K562 (cell line): ENCODE data around the gene TMCC2. TPM values are rescaled to one million over a fixed set of nuclear protein-coding genes. Genes with fewer than 3 reads are reported as not detected.

Source experiments
- AFF4 ChIP-seq: sonication (generic); formaldehyde crosslinking; IDR thresholded peaks from 2 replicates; pipeline ENCODE4 v1.8.0; 2023; ENCODE audit warnings: mild to moderate bottlenecking, missing genetic modification reagents
- ATF1 ChIP-seq, 2 experiments: fragments of 450-650 bp in 1 of 2; IDR thresholded peaks; 2 replicates each; pipeline ENCODE4 v1.6.1; 2016; ENCODE audit warnings: missing compliant biosample characterization in 1 of 2, missing genetic modification characterization in 1 of 2
- ATF2 ChIP-seq: sonication (generic); formaldehyde crosslinking; IDR thresholded peaks from 2 replicates; pipeline ENCODE4 v1.8.1; 2022; ENCODE audit warnings: missing genetic modification reagents
- BCL6 ChIP-seq: fragments of 250-450 bp; sonication (Bioruptor Pico); IDR thresholded peaks from 2 replicates; pipeline ENCODE4 v1.4.0; 2020
- BDP1 ChIP-seq: IDR thresholded peaks from 3 replicates; pipeline ENCODE4 v1.6.1; 2011; ENCODE audit not compliant: insufficient read length, insufficient read depth
- BHLHE40 ChIP-seq: IDR thresholded peaks from 2 replicates; pipeline ENCODE4 v1.6.1; 2011; ENCODE audit warnings: low read length, improper control_type of control experiment
- CXXC5 ChIP-seq: fragments of 250-450 bp; sonication (Bioruptor Pico); IDR thresholded peaks from 2 replicates; pipeline ENCODE4 v1.8.0; 2022; ENCODE audit warnings: inconsistent platforms, mild to moderate bottlenecking, moderate library complexity
- DIDO1 ChIP-seq: fragments of 450-650 bp; IDR thresholded peaks from 2 replicates; pipeline ENCODE4 v1.6.1; 2016; ENCODE audit warnings: low read depth, missing biosample characterization, missing genetic modification characterization
- EP300 ChIP-seq: IDR thresholded peaks from 2 replicates; pipeline ENCODE4 v1.6.1; 2012; ENCODE audit warnings: low read length, improper control_type of control experiment
- HSF4 ChIP-seq: fragments of 250-450 bp; sonication (Bioruptor Pico); IDR thresholded peaks from 2 replicates; pipeline ENCODE4 v2.1.2; 2022; ENCODE audit warnings: mild to moderate bottlenecking, moderate library complexity, borderline replicate concordance
- KLF13 ChIP-seq: fragments of 450-650 bp; IDR thresholded peaks from 2 replicates; pipeline ENCODE4 v1.6.1; 2016; ENCODE audit warnings: missing genetic modification characterization, low read depth, mild to moderate bottlenecking, missing compliant biosample characterization, moderate library complexity, borderline replicate concordance
- KLF6 ChIP-seq: fragments of 250-450 bp; sonication (Bioruptor Pico); IDR thresholded peaks from 2 replicates; pipeline ENCODE4 v1.4.0; 2020; ENCODE audit warnings: mild to moderate bottlenecking, moderate library complexity, borderline replicate concordance
- OTX1 ChIP-seq: fragments of 450-650 bp; formaldehyde crosslinking; IDR thresholded peaks from 2 replicates; pipeline ENCODE4 v1.4.0; 2022; ENCODE audit warnings: mild to moderate bottlenecking
- SMAD1 ChIP-seq: fragments of 150-350 bp; IDR thresholded peaks from 2 replicates; pipeline ENCODE4 v1.6.1; 2014; ENCODE audit warnings: low read length, low read depth; ENCODE audit not compliant: partially characterized antibody
- TFAM ChIP-seq: fragments of 250-450 bp; sonication (Bioruptor Pico); conservative IDR thresholded peaks from 2 replicates; pipeline ENCODE4 v1.5.0; 2021; ENCODE audit warnings: mild to moderate bottlenecking, moderate library complexity
- ZBTB5 ChIP-seq: fragments of 450-650 bp; IDR thresholded peaks from 2 replicates; pipeline ENCODE4 v1.6.1; 2017; ENCODE audit warnings: antibody characterized with exemption
- ZBTB9 ChIP-seq: fragments of 450-650 bp; formaldehyde crosslinking; IDR thresholded peaks from 2 replicates; pipeline ENCODE4 v1.4.0; 2020; ENCODE audit warnings: mild to moderate bottlenecking, moderate library complexity
- ZC3H11A ChIP-seq: IDR thresholded peaks from 2 replicates; pipeline ENCODE4 v1.6.1; 2012; ENCODE audit warnings: low read depth, low read length, improper control_type of control experiment
- ZNF282 ChIP-seq: sonication (generic); formaldehyde crosslinking; IDR thresholded peaks from 2 replicates; pipeline ENCODE4 v1.8.1; 2023; ENCODE audit warnings: missing genetic modification reagents
- ZNF696 ChIP-seq: fragments of 250-450 bp; sonication (Bioruptor Pico); conservative IDR thresholded peaks from 2 replicates; pipeline ENCODE4 v1.4.0; 2020; ENCODE audit warnings: mild to moderate bottlenecking, moderate library complexity
- ZNF717 ChIP-seq: fragments of 250-450 bp; sonication (Bioruptor Pico); IDR thresholded peaks from 2 replicates; pipeline ENCODE4 v1.5.0; 2021
- polyA plus RNA-seq, 8 experiments: library from polyadenylated mRNA; depleted of rRNA in 4 of 8; stranded (reverse) in 5 of 8; unstranded in 3 of 8; fragments of >200 nt; fragmentation: Nextera tagmentation in 2 of 8; fragmentation: Illumina TruSeq in 1 of 8; extraction: Ambion mirVana in 2 of 8; extraction: Trizol in 1 of 8; gene quantifications; 2 replicates each; pipeline versions ENCODE4 v1.2.1 to v1.2.3, GENCODE V29; 2011 to 2014; ENCODE audit warnings: inconsistent platforms in 1 of 8, missing spikeins in 1 of 8
- total RNA-seq, 7 experiments: library from RNA; depleted of rRNA in 6 of 7; stranded (reverse); fragments of >200 nt in 6 of 7; fragmentation: Illumina TruSeq in 2 of 7; extraction: Trizol in 2 of 7; gene quantifications; 2 replicates each; pipeline versions ENCODE4 v1.2.1 to v1.2.3, GENCODE V29; 2011 to 2021; ENCODE audit warnings: low replicate concordance in 1 of 7

Gene TMCC2
- total and polyA plus RNA-seq, 9 of the 15 experiments (the other 6 are each of a cell fraction or from before 2014, with no cell fraction given) = 0.06 to 1.8 (median 0.98) TPM

- peak; percentile 98 for TF ChIP-seq ZC3H11A
- peak; percentile 39; the same call in 1 of the 2 replicates for TF ChIP-seq ZBTB9 (CRISPR knock-in tag)
- TF ChIP-seq ATF2 (CRISPR knock-in tag) = no peak
- TF ChIP-seq OTX1 (CRISPR knock-in tag) = peak; percentile 69
- TF ChIP-seq KLF13 (tag) = peak; percentile 83
- no peak for TF ChIP-seq HSF4
- TF ChIP-seq EP300 = peak; percentile 84
- TF ChIP-seq BCL6 (CRISPR knock-in tag) = no peak; the same call in 1 of the 2 replicates
- peak; percentile 63; the same call in 1 of the 2 replicates for TF ChIP-seq ATF1 (CRISPR knock-in tag; IDR thresholded peaks at IDR 0.05)
- peak; percentile 95 for TF ChIP-seq ATF1 (tag; IDR thresholded peaks at IDR 0.05)
- TF ChIP-seq AFF4 (CRISPR knock-in tag) = peak; percentile 96
- TF ChIP-seq BHLHE40 = peak; percentile 63
- TF ChIP-seq ZNF282 (CRISPR knock-in tag) = no peak
- TF ChIP-seq BDP1 = no peak
- no peak for TF ChIP-seq ZNF717 (CRISPR knock-in tag)
- TF ChIP-seq ZBTB5 = no peak
- TF ChIP-seq KLF6 (CRISPR knock-in tag) = peak; percentile 86
- no peak for TF ChIP-seq TFAM (CRISPR knock-in tag)
- peak; percentile 98 for TF ChIP-seq CXXC5 (CRISPR knock-in tag)
- no peak for TF ChIP-seq ZNF696 (CRISPR knock-in tag)
- TF ChIP-seq SMAD1 = peak; percentile 48
- TF ChIP-seq DIDO1 (tag) = peak; percentile 91
These were observed 16.4 kb upstream of the TMCC2 start, which contains the start of gene DSTYK (continued) for GRCh38 chr1:205211169-205211838.
